H1 (cell line): Measurements from ENCODE around the gene SEL1L3. TPM values are rescaled to one million over a fixed set of nuclear protein-coding genes. Genes with fewer than 3 reads are reported as not detected.

ENCODE experiments used
- CTCF ChIA-PET: fragments of 300-600 bp; sonication (Branson Sonifier 250); formaldehyde crosslinking; loops from one replicate; lab custom pipeline; 2021; ENCODE audit not compliant: partially characterized antibody; lab: Charles Lee
- POLR2A ChIA-PET: fragments of 300-600 bp; sonication (Branson Sonifier 250); formaldehyde crosslinking; loops from one replicate; lab custom pipeline; 2021; ENCODE audit warnings: inconsistent platforms; ENCODE audit not compliant: partially characterized antibody; lab: Charles Lee
- DNase-seq, 2 experiments: peaks; one replicate each; pipeline versions ENCODE4 v3.0.0 to v3.0.0-alpha.2; 2010 to 2022; ENCODE audit warnings: low spot score in 2 of 2, low read depth in 1 of 2, mixed read lengths in 1 of 2
- FAIRE-seq: peaks from 2 replicates; lab custom pipeline; 2011; peaks lifted over from hg19 to GRCh38; lab: Jason Lieb, UNC
- H2AFZ ChIP-seq: 2 replicates; pipeline ENCODE4 v1.8.1; 2012; ENCODE audit warnings: low read length, inconsistent platforms
- H2AK5ac ChIP-seq: 2 replicates; pipeline ENCODE4 v1.6.1; 2013; ENCODE audit warnings: low read depth, low read length
- H2BK120ac ChIP-seq: replicated peaks from 2 replicates; pipeline ENCODE3; 2013; ENCODE audit warnings: low read depth, low read length, inconsistent platforms
- H2BK12ac ChIP-seq: 2 replicates; pipeline ENCODE4 v1.6.1; 2013; ENCODE audit warnings: low read depth, low read length
- H2BK15ac ChIP-seq: 2 replicates; pipeline ENCODE4 v1.6.1; 2013; ENCODE audit warnings: low read length
- H2BK20ac ChIP-seq: 2 replicates; pipeline ENCODE4 v1.6.1; 2013; ENCODE audit warnings: low read length
- H2BK5ac ChIP-seq: 2 replicates; pipeline ENCODE4 v1.6.1; 2013; ENCODE audit warnings: low read depth, low read length
- H3K14ac ChIP-seq: 2 replicates; pipeline ENCODE4 v1.6.1; 2013; ENCODE audit warnings: inconsistent platforms; ENCODE audit not compliant: insufficient read length
- H3K18ac ChIP-seq: 2 replicates; pipeline ENCODE4 v1.6.1; 2013; ENCODE audit warnings: low read length; ENCODE audit errors: extremely low read depth
- H3K23ac ChIP-seq: 2 replicates; pipeline ENCODE4 v1.6.1; 2013; ENCODE audit warnings: inconsistent platforms; ENCODE audit not compliant: insufficient read length
- H3K23me2 ChIP-seq: 2 replicates; pipeline ENCODE4 v1.6.1; 2013; ENCODE audit warnings: low read depth, low read length
- H3K27ac ChIP-seq: 2 replicates; pipeline ENCODE4 v1.6.1; 2011; ENCODE audit warnings: low read depth, low read length, inconsistent platforms
- H3K27me3 ChIP-seq, 4 experiments: replicated peaks in 1 of 4; 1 replicate in 1 of 4; 2 replicates in 3 of 4; pipeline versions ENCODE4 v1.6.1 to v1.8.1; 2011 to 2013; ENCODE audit warnings: low read length in 3 of 4, mild to moderate bottlenecking in 3 of 4, inconsistent platforms in 2 of 4, mixed read lengths in 2 of 4, moderate library complexity in 1 of 4; ENCODE audit not compliant: control insufficient read depth in 3 of 4, insufficient read depth in 3 of 4; ENCODE audit errors: extremely low read depth in 1 of 4
- H3K36me3 ChIP-seq, 4 experiments: 2 replicates each; pipeline versions ENCODE4 v1.6.1 to v1.8.1; 2011 to 2013; ENCODE audit warnings: mild to moderate bottlenecking in 4 of 4, low read length in 3 of 4, moderate library complexity in 2 of 4, control low read depth in 1 of 4, inconsistent platforms in 1 of 4; ENCODE audit not compliant: insufficient read depth in 4 of 4, control insufficient read depth in 2 of 4
- H3K4ac ChIP-seq: replicated peaks from 2 replicates; pipeline ENCODE3; 2013; ENCODE audit warnings: low read length, low read depth, mixed read lengths, inconsistent platforms; ENCODE audit not compliant: insufficient read length
- H3K4me1 ChIP-seq, 4 experiments: replicated peaks in 1 of 4; 1 replicate in 1 of 4; 2 replicates in 3 of 4; pipeline versions ENCODE4 v1.6.1 to v1.8.1; 2011 to 2013; ENCODE audit warnings: low read length in 3 of 4, inconsistent platforms in 2 of 4, mixed read lengths in 1 of 4; ENCODE audit not compliant: insufficient read depth in 4 of 4, control insufficient read depth in 3 of 4
- H3K4me2 ChIP-seq, 2 experiments: 2 replicates each; pipeline versions ENCODE4 v1.6.1 to v1.8.1; 2011 to 2013; ENCODE audit warnings: low read depth in 2 of 2, low read length in 2 of 2, control low read depth in 1 of 2, inconsistent platforms in 1 of 2, mild to moderate bottlenecking in 1 of 2; ENCODE audit not compliant: insufficient read depth in 1 of 2
- H3K4me3 ChIP-seq, 4 experiments: fragments of 200-600, 300-600 bp in 1 of 4; sonication (generic), shearing (Covaris generic), sonication (Bioruptor Twin) in 1 of 4; 2 replicates each; pipeline versions ENCODE4 v1.5.1 to v1.8.1; 2011 to 2016; ENCODE audit warnings: low read length in 4 of 4, low read depth in 3 of 4, control low read depth in 2 of 4, inconsistent platforms in 2 of 4, mild to moderate bottlenecking in 2 of 4, mixed read lengths in 1 of 4, moderate library complexity in 1 of 4; ENCODE audit not compliant: insufficient read depth in 2 of 4; ENCODE audit errors: extremely low read depth in 1 of 4
- H3K56ac ChIP-seq: replicated peaks from 2 replicates; pipeline ENCODE3; 2013; ENCODE audit warnings: low read depth, mild to moderate bottlenecking, mixed read lengths, low read length, inconsistent platforms; ENCODE audit not compliant: insufficient read length
- H3K79me1 ChIP-seq: 2 replicates; pipeline ENCODE4 v1.6.1; 2013; ENCODE audit warnings: low read depth, low read length, control low read depth
- H3K79me2 ChIP-seq, 2 experiments: 2 replicates each; pipeline versions ENCODE4 v1.6.1 to v1.8.1; 2012 to 2013; ENCODE audit warnings: low read length in 2 of 2, mild to moderate bottlenecking in 2 of 2, inconsistent platforms in 1 of 2; ENCODE audit not compliant: insufficient read depth in 2 of 2, control insufficient read depth in 1 of 2
- H3K9ac ChIP-seq, 4 experiments: replicated peaks in 1 of 4; 1 replicate in 1 of 4; 2 replicates in 3 of 4; pipeline versions ENCODE4 v1.6.1 to v1.8.1; 2011 to 2013; ENCODE audit warnings: low read depth in 3 of 4, low read length in 3 of 4, control low read depth in 2 of 4, mild to moderate bottlenecking in 2 of 4, moderate library complexity in 2 of 4, inconsistent platforms in 1 of 4; ENCODE audit errors: extremely low read depth in 1 of 4
- H3K9me3 ChIP-seq, 2 experiments: 2 replicates each; pipeline versions ENCODE4 v1.6.1 to v1.8.1; 2012 to 2013; ENCODE audit warnings: mild to moderate bottlenecking in 2 of 2, moderate library complexity in 2 of 2, control low read depth in 1 of 2, inconsistent platforms in 1 of 2, low read depth in 1 of 2, low read length in 1 of 2, mixed read lengths in 1 of 2; ENCODE audit not compliant: insufficient read depth in 2 of 2
- H4K20me1 ChIP-seq, 2 experiments: replicated peaks in 1 of 2; 2 replicates each; pipeline versions ENCODE3 to v1.8.1; 2011 to 2013; ENCODE audit warnings: inconsistent platforms in 2 of 2, low read length in 2 of 2, mild to moderate bottlenecking in 1 of 2; ENCODE audit not compliant: insufficient read depth in 2 of 2, control insufficient read depth in 1 of 2
- H4K5ac ChIP-seq: 2 replicates; pipeline ENCODE4 v1.6.1; 2013; ENCODE audit warnings: low read length, low read depth, mixed read lengths, inconsistent platforms; ENCODE audit not compliant: insufficient read length
- H4K8ac ChIP-seq: 2 replicates; pipeline ENCODE4 v1.8.0; 2013; ENCODE audit warnings: mild to moderate bottlenecking, moderate library complexity, low read length, inconsistent platforms; ENCODE audit not compliant: insufficient read depth; ENCODE audit errors: extremely low read depth
- H4K91ac ChIP-seq: replicated peaks from 2 replicates; pipeline ENCODE3; 2013; ENCODE audit warnings: low read length, mixed read lengths, inconsistent platforms; ENCODE audit not compliant: insufficient read length
- CBX5 ChIP-seq: fragments of 300-800, 300-1000 bp; sonication (generic); IDR thresholded peaks from 2 replicates; pipeline ENCODE4 v1.7.1; 2016; ENCODE audit warnings: antibody characterized with exemption, low read length, low read depth
- CHD1 ChIP-seq: IDR thresholded peaks from 2 replicates; pipeline ENCODE4 v1.6.1; 2012; ENCODE audit warnings: low read depth, low read length, improper control_type of control experiment
- EZH2 ChIP-seq: fragments of 200-600 bp; sonication (generic); IDR thresholded peaks from 2 replicates; pipeline ENCODE4 v1.7.1; 2012; ENCODE audit warnings: low read depth, mild to moderate bottlenecking, moderate library complexity, low read length, inconsistent platforms; ENCODE audit not compliant: severe bottlenecking
- GTF2F1 ChIP-seq: IDR thresholded peaks from 2 replicates; pipeline ENCODE4 v1.6.1; 2012; ENCODE audit warnings: low read depth, low read length, improper control_type of control experiment, borderline replicate concordance
- JUND ChIP-seq: IDR thresholded peaks from 2 replicates; pipeline ENCODE4 v1.6.1; 2011; ENCODE audit warnings: mild to moderate bottlenecking, improper control_type of control experiment, low read length
- KDM1A ChIP-seq: fragments of 200-600, 300-600 bp; sonication (generic); IDR thresholded peaks from 2 replicates; pipeline ENCODE4 v1.7.1; 2016; ENCODE audit warnings: mild to moderate bottlenecking, low read length, borderline replicate concordance
- MAFK ChIP-seq: IDR thresholded peaks from 2 replicates; pipeline ENCODE4 v1.6.1; 2012; ENCODE audit warnings: low read depth, mild to moderate bottlenecking, improper control_type of control experiment, low read length
- NANOG ChIP-seq: IDR thresholded peaks from 2 replicates; pipeline ENCODE4 v1.6.1; 2011; ENCODE audit warnings: low read length, low read depth, mild to moderate bottlenecking, inconsistent platforms; ENCODE audit not compliant: insufficient read depth, poor library complexity, severe bottlenecking
- RAD21 ChIP-seq, 2 experiments: IDR thresholded peaks in 1 of 2; conservative IDR thresholded peaks in 1 of 2; 2 replicates each; pipeline ENCODE4 v1.6.1; 2011; ENCODE audit warnings: low read depth in 2 of 2, low read length in 2 of 2, improper control_type of control experiment in 1 of 2, inconsistent platforms in 1 of 2, mild to moderate bottlenecking in 1 of 2, moderate library complexity in 1 of 2
- SP2 ChIP-seq: IDR thresholded peaks from 2 replicates; pipeline ENCODE4 v1.6.1; 2012; ENCODE audit warnings: mild to moderate bottlenecking, low read length, inconsistent platforms
- TAF1 ChIP-seq: IDR thresholded peaks from 2 replicates; pipeline ENCODE4 v1.6.1; 2011; ENCODE audit warnings: mild to moderate bottlenecking, low read depth, low read length
- polyA plus RNA-seq, 7 experiments: library from polyadenylated mRNA; depleted of rRNA in 3 of 7; stranded (reverse) in 5 of 7; unstranded in 2 of 7; fragments of >200 nt in 5 of 7; fragments of 200-250 nt in 2 of 7; gene quantifications; 1 replicate in 5 of 7; 2 replicates in 1 of 7; 4 replicates in 1 of 7; pipeline versions ENCODE4 v1.2.1 to v1.2.3, GENCODE V29; 2011 to 2013; ENCODE audit warnings: missing spikeins in 2 of 7, mixed read lengths in 2 of 7
- total RNA-seq: library from RNA; stranded (reverse); fragmentation: NEBNext Ultra II Directional; extraction: Animal tissue kit (Norgen Biotek cat#: 25700); gene quantifications from 2 replicates; pipeline ENCODE4 v1.2.1, GENCODE V29; 2021

Gene SEL1L3
- total and polyA plus RNA-seq, 2 of the 8 experiments (the other 6 are each of a cell fraction or from before 2014, with no cell fraction given), result 18.2 to 54.0 TPM

DNA sequence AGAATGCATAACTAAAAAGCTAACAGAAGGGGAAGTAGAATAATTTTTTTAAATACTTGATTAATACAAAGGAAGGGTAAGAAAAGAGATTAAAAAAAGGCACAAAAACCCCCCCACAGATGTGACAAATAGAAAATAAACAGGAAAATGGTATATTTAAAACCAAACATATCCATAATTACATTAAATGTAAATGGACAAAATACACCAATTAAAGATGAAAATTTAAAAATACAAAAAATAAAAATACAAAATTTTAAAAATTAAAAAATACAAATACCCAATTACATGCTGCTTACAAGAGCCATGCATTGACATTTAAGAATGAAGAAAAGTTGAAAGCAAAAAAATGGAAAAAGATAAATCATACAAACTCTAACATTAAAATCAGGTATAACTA lies 86.0 kb downstream of the SEL1L3 start:
- Histone ChIP-seq H3K23ac (no peak overlapping the region), H4K5ac (no peak overlapping the region), H3K9ac (no peak overlapping the region), H3K9me3 (no peaks in the 10 kb centered on the region), H4K20me1 (no peaks in the 10 kb centered on the region), H4K91ac (no peak overlapping the region), H3K79me2 (no peaks in the 10 kb centered on the region), H3K36me3 (peaks cover 0 to 36% (median 18%) of the 10 kb centered on the region in 4 experiments; a peak in 5 of 8 replicates), H3K4ac (no peak overlapping the region), H2BK120ac (no peak overlapping the region), H3K18ac (no peak overlapping the region), H3K56ac (no peak overlapping the region), H3K79me1 (no peaks in the 10 kb centered on the region), H2AFZ (no peak overlapping the region), H2BK5ac (no peak overlapping the region), H2BK12ac (no peak overlapping the region), H3K14ac (no peak overlapping the region), H2AK5ac (no peak overlapping the region), H3K4me2 (no peak overlapping the region), H3K4me1 (peaks cover 0 to 4% (median 0%) of the 10 kb centered on the region in 4 experiments; a peak in 1 of 7 replicates), H4K8ac (no peak overlapping the region), H2BK15ac (no peak overlapping the region), H3K23me2 (no peaks in the 10 kb centered on the region; the same call in 1 of the 2 replicates), H2BK20ac (no peak overlapping the region), H3K27ac (no peak overlapping the region), H3K27me3 (no peaks in the 10 kb centered on the region), H3K4me3 (no peak overlapping the region)
- DNase-seq, result no peak
- ChIA-PET POLR2A (no interaction called here), CTCF (interaction anchor here (1.9 to 3.4 kb wide), 2 partner anchors 9 to 336 kb away, joined by 8 to 11 read pairs; no protein-coding TSS in a partner anchor)
- FAIRE-seq, result no peak
- TF ChIP-seq EZH2, result no peak
- TF ChIP-seq CBX5, result no peak
- TF ChIP-seq MAFK, result no peak
- TF ChIP-seq CHD1, result no peak
- TF ChIP-seq SP2, result no peak
- TF ChIP-seq GTF2F1, result no peak
- no peak for TF ChIP-seq TAF1
- TF ChIP-seq JUND, result no peak
- TF ChIP-seq RAD21 (IDR thresholded peaks at IDR 0.05 in 1 of 2, conservative IDR thresholded peaks at IDR 0.05 in 1 of 2; ENCODE audit: low read depth in 2 of 2, low read length in 2 of 2), result no peak
- TF ChIP-seq KDM1A, result no peak
- TF ChIP-seq NANOG, result no peak
